SK-N-SH treated with all-trans-retinoic acid at 6 μM for 48 hours (cell line): ENCODE data around the gene YAF2.

Experiments
- ARNTL ChIP-seq: fragments of 450-650 bp; formaldehyde crosslinking; IDR thresholded peaks from 2 replicates; pipeline ENCODE4 v1.5.0; 2020; ENCODE audit warnings: low read depth, mild to moderate bottlenecking, moderate library complexity, borderline replicate concordance
- CSDC2 ChIP-seq: fragments of 250-450 bp; sonication (Bioruptor Pico); IDR thresholded peaks from 2 replicates; pipeline ENCODE4 v1.5.0; 2020; ENCODE audit warnings: mild to moderate bottlenecking, moderate library complexity
- OSR1 ChIP-seq: fragments of 250-450 bp; sonication (Bioruptor Pico); IDR thresholded peaks from 2 replicates; pipeline ENCODE4 v1.8.0; 2022; ENCODE audit warnings: moderate library complexity, mild to moderate bottlenecking, inconsistent platforms
- PATZ1 ChIP-seq: fragments of 250-450 bp; sonication (Bioruptor Pico); IDR thresholded peaks from 2 replicates; pipeline ENCODE4 v1.8.0; 2020; ENCODE audit warnings: mild to moderate bottlenecking, moderate library complexity, borderline replicate concordance
- TSHZ2 ChIP-seq: fragments of 250-450 bp; sonication (Bioruptor Pico); IDR thresholded peaks from 2 replicates; pipeline ENCODE4 v1.5.0; 2020; ENCODE audit warnings: mild to moderate bottlenecking, moderate library complexity
- ZFP3 ChIP-seq: fragments of 250-450 bp; sonication (Bioruptor Pico); IDR thresholded peaks from 2 replicates; pipeline ENCODE4 v1.5.0; 2020; ENCODE audit warnings: mild to moderate bottlenecking, moderate library complexity
- ZFP30 ChIP-seq: fragments of 450-650 bp; formaldehyde crosslinking; IDR thresholded peaks from 2 replicates; pipeline ENCODE4 v1.5.0; 2022; ENCODE audit warnings: mild to moderate bottlenecking, moderate library complexity
- ZNF565 ChIP-seq: fragments of 450-650 bp; formaldehyde crosslinking; conservative IDR thresholded peaks from 2 replicates; pipeline ENCODE4 v1.5.0; 2020; ENCODE audit warnings: low read depth, mild to moderate bottlenecking, moderate library complexity
- ZNF70 ChIP-seq: fragments of 450-650 bp; formaldehyde crosslinking; IDR thresholded peaks from 2 replicates; pipeline ENCODE4 v1.5.0; 2020; ENCODE audit warnings: mild to moderate bottlenecking, moderate library complexity
- TF ChIP-seq, protein P1 (sequence below): fragments of 250-450 bp; sonication (Bioruptor Pico); IDR thresholded peaks from 2 replicates; pipeline ENCODE4 v1.8.0; 2021; ENCODE audit warnings: low read depth, mild to moderate bottlenecking, moderate library complexity, borderline replicate concordance

DNA sequence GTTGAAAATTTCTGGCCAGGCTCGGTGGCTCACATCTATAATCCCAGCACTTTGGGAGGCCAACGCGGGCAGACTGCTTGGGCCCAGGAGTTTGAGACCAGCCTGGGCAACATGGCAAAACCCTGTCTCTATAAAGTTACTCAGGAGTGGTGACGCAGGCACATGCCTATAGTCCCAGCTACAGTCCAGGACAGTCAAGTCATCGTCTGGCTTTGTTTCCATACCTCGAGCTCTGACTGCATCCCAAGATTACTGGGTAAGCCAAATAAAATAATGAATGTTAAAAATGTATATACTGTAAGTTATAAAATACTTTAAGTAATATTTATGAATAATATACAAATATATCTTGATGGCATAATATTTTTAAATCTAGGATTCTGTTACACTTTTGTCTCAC is 70.3 kb downstream of the YAF2 start:
- TF ChIP-seq, protein P1, sequence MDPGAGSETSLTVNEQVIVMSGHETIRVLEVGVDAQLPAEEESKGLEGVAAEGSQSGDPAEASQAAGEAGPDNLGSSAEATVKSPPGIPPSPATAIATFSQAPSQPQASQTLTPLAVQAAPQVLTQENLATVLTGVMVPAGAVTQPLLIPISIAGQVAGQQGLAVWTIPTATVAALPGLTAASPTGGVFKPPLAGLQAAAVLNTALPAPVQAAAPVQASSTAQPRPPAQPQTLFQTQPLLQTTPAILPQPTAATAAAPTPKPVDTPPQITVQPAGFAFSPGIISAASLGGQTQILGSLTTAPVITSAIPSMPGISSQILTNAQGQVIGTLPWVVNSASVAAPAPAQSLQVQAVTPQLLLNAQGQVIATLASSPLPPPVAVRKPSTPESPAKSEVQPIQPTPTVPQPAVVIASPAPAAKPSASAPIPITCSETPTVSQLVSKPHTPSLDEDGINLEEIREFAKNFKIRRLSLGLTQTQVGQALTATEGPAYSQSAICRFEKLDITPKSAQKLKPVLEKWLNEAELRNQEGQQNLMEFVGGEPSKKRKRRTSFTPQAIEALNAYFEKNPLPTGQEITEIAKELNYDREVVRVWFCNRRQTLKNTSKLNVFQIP (CRISPR knock-in tag): no peak
- TF ChIP-seq ZFP3 (CRISPR knock-in tag) (no peak), TSHZ2 (CRISPR knock-in tag) (no peak), ZNF565 (no peak), ARNTL (CRISPR knock-in tag) (no peak), PATZ1 (CRISPR knock-in tag) (no peak), ZNF70 (CRISPR knock-in tag) (no peak), OSR1 (CRISPR knock-in tag) (no peak), ZFP30 (CRISPR knock-in tag) (no peak), CSDC2 (no peak)
